HEK293T (cell line): ENCODE data around the gene ASB5.
A peak's percentile ranks its signal among the peaks of the same experiment; 100 is the strongest.

Source experiments
- CTCF ChIA-PET: fragments of 350-600 bp; formaldehyde crosslinking; extraction: SDS; loops from one replicate; lab custom pipeline; 2021; ENCODE audit warnings: antibody characterized with exemption, inconsistent platforms; lab: Yijun Ruan, JAX
- POLR2A ChIA-PET: fragments of 350-600 bp; formaldehyde crosslinking; extraction: SDS; loops from one replicate; lab custom pipeline; 2020; ENCODE audit warnings: antibody characterized with exemption, inconsistent platforms; lab: Yijun Ruan, JAX
- DNase-seq: peaks from one replicate; pipeline ENCODE4 v3.0.0; 2012; ENCODE audit warnings: mixed read lengths; ENCODE audit errors: extremely low spot score
- ARNT ChIP-seq: fragments of 450-650 bp; IDR thresholded peaks from 2 replicates; pipeline ENCODE4 v1.6.1; 2017; ENCODE audit warnings: mild to moderate bottlenecking
- BHLHE40 ChIP-seq: fragments of 450-650 bp; IDR thresholded peaks from 2 replicates; pipeline ENCODE4 v1.6.1; 2016; ENCODE audit warnings: mild to moderate bottlenecking, moderate library complexity, borderline replicate concordance
- CTBP1 ChIP-seq: fragments of 450-650 bp; IDR thresholded peaks from 2 replicates; pipeline ENCODE4 v1.6.1; 2016; ENCODE audit warnings: borderline replicate concordance
- ELF4 ChIP-seq: fragments of 450-650 bp; IDR thresholded peaks from 2 replicates; pipeline ENCODE4 v1.6.1; 2017; ENCODE audit warnings: antibody characterized with exemption
- FOXA1 ChIP-seq: fragments of 450-650 bp; IDR thresholded peaks from 2 replicates; pipeline ENCODE4 v1.6.1; 2016; ENCODE audit warnings: mild to moderate bottlenecking
- FOXK2 ChIP-seq: fragments of 450-650 bp; IDR thresholded peaks from 2 replicates; pipeline ENCODE4 v1.6.1; 2016; ENCODE audit warnings: mild to moderate bottlenecking
- FOXM1 ChIP-seq: fragments of 450-650 bp; IDR thresholded peaks from 2 replicates; pipeline ENCODE4 v1.6.1; 2017; ENCODE audit warnings: mild to moderate bottlenecking, borderline replicate concordance
- HDGF ChIP-seq: fragments of 450-650 bp; IDR thresholded peaks from 2 replicates; pipeline ENCODE4 v1.6.1; 2017; ENCODE audit warnings: antibody characterized with exemption, borderline replicate concordance
- L3MBTL2 ChIP-seq: fragments of 450-650 bp; conservative IDR thresholded peaks from 2 replicates; pipeline ENCODE4 v1.6.1; 2016; ENCODE audit warnings: mild to moderate bottlenecking
- LEF1 ChIP-seq: fragments of 450-650 bp; IDR thresholded peaks from 2 replicates; pipeline ENCODE4 v1.6.1; 2017; ENCODE audit warnings: mild to moderate bottlenecking, borderline replicate concordance
- NFRKB ChIP-seq: fragments of 450-650 bp; IDR thresholded peaks from 2 replicates; pipeline ENCODE4 v1.6.1; 2016; ENCODE audit warnings: mild to moderate bottlenecking, moderate library complexity
- PKNOX1 ChIP-seq: fragments of 450-650 bp; IDR thresholded peaks from 2 replicates; pipeline ENCODE4 v1.6.1; 2016
- SP1 ChIP-seq: fragments of 450-650 bp; IDR thresholded peaks from 2 replicates; pipeline ENCODE4 v1.6.1; 2017
- SUZ12 ChIP-seq: fragments of 450-650 bp; IDR thresholded peaks from 2 replicates; pipeline ENCODE4 v1.6.1; 2016; ENCODE audit warnings: mild to moderate bottlenecking
- TARDBP ChIP-seq: fragments of 450-650 bp; IDR thresholded peaks from 2 replicates; pipeline ENCODE4 v1.6.1; 2016
- ZNF384 ChIP-seq: fragments of 450-650 bp; IDR thresholded peaks from 2 replicates; pipeline ENCODE4 v1.6.1; 2016

Gene ASB5

GRCh38 chr4:176205299-176205698 lies 63.7 kb downstream of the ASB5 start:
- ChIA-PET CTCF (no interaction called here), POLR2A (no interaction called here)
- no peak for DNase-seq
- TF ChIP-seq LEF1 (no peak), CTBP1 (no peak), SP1 (no peak), TARDBP (no peak), FOXM1 (no peak), ELF4 (no peak), NFRKB (no peak), SUZ12 (no peak), ARNT (no peak), BHLHE40 (no peak), PKNOX1 (no peak), FOXK2 (no peak), ZNF384 (no peak), FOXA1 (no peak), L3MBTL2 (no peak), HDGF (no peak)

GRCh38 chr4:176198316-176198903 lies 70.6 kb downstream of the ASB5 start:
- ChIA-PET CTCF (no interaction called here), POLR2A (no interaction called here)
- no peak for DNase-seq
- TF ChIP-seq L3MBTL2 (no peak), SUZ12 (no peak), SP1 (no peak), HDGF (no peak), FOXK2 (no peak), BHLHE40 (no peak), ZNF384 (no peak), LEF1 (no peak), FOXA1 (no peak), NFRKB (no peak)

- ChIA-PET POLR2A (interaction anchor here (0.9 to 2.5 kb wide), 10 partner anchors 9 to 1701 kb away, joined by 3 to 13 read pairs (median 4); partner anchors contain the start of genes SPCS3 and WDR17), CTCF (interaction anchor here (0.5 to 1.4 kb wide), 2 partner anchors 77 to 145 kb away, joined by 4 to 5 read pairs; no protein-coding TSS in a partner anchor)
- DNase-seq: peak; percentile 93
- no peak for TF ChIP-seq FOXA1
- no peak for TF ChIP-seq HDGF
- no peak for TF ChIP-seq SP1
- TF ChIP-seq PKNOX1: no peak
- TF ChIP-seq NFRKB: no peak
- no peak for TF ChIP-seq CTBP1
- TF ChIP-seq ELF4: peak; percentile 77
- no peak for TF ChIP-seq FOXM1
- TF ChIP-seq ARNT: peak; percentile 51; the same call in 1 of the 2 replicates
- peak; percentile 64 for TF ChIP-seq L3MBTL2
Measured at GRCh38 chr4:176195184-176195978, 73.6 kb downstream of the ASB5 start, which contains the start of gene SPATA4. SPATA4 (minus strand) TSS chr4:176195585; CDS start chr4:176195562, 23 bp downstream.

- ChIA-PET POLR2A (no interaction called here), CTCF (interaction anchor here (0.7 kb wide), 1 partner anchor 83 kb away, joined by 5 read pairs; no protein-coding TSS in a partner anchor)
- DNase-seq: no peak
- no peak for TF ChIP-seq FOXM1
- TF ChIP-seq ELF4: no peak
- TF ChIP-seq PKNOX1: no peak
Measured at GRCh38 chr4:176193938-176194337, 75.1 kb downstream of the ASB5 start.

GRCh38 chr4:176193126-176193525 lies 75.9 kb downstream of the ASB5 start:
- POLR2A ChIA-PET: no interaction called here
- CTCF ChIA-PET: no interaction called here
- no peak for DNase-seq
- TF ChIP-seq SP1: no peak
- no peak for TF ChIP-seq HDGF
- TF ChIP-seq LEF1: no peak
- no peak for TF ChIP-seq FOXM1
- TF ChIP-seq L3MBTL2: no peak
- TF ChIP-seq PKNOX1: no peak
- no peak for TF ChIP-seq TARDBP
- no peak for TF ChIP-seq BHLHE40
- no peak for TF ChIP-seq FOXK2
- no peak for TF ChIP-seq ARNT
- no peak for TF ChIP-seq SUZ12
- no peak for TF ChIP-seq FOXA1
- TF ChIP-seq ZNF384: no peak
- TF ChIP-seq CTBP1: no peak
- no peak for TF ChIP-seq ELF4
- TF ChIP-seq NFRKB: no peak
